ENCODE results near the gene SEC31B.

Gene SEC31B

GRCh38 chr10:100508691-100509150 lies 10.9 kb downstream of the SEC31B start:
- Histone ChIP-seq H3K36me3 (ENCODE audit: control insufficient read depth, insufficient read depth, low read length) (no peaks in the 10 kb centered on the region), H3K9me3 (ENCODE audit: control insufficient read depth, low read length) (no peaks in the 10 kb centered on the region), H3K27me3 (ENCODE audit: control insufficient read depth, insufficient read depth, low read length) (no peaks in the 10 kb centered on the region), H3K4me3 (ENCODE audit: low read length) (no peak overlapping the region), H3K9ac (ENCODE audit: low read length) (no peak overlapping the region), H3K4me1 (ENCODE audit: control insufficient read depth, insufficient read depth, low read length) (peaks cover 16% of the 10 kb centered on the region)

DNA sequence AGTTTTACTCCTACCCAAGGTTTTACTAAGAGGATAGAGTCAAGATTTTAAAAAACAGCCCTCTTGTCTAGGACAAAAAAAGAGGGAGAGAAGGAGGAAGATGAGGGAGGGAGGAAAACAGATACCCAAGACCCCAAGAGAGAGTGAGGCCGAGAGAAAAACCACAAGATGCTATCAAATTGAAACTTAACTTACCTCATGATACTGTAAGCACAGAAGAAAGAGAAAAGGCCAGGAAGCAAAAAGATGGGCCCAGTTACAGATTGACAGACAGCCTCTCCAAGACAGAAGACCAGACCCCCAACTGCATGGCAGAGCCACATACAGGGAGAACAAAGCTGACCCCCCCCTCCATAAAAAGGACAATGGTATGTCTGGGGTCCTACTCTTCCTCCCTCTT lies 11.4 kb downstream of the SEC31B start:
- Histone ChIP-seq H3K9ac (ENCODE audit: low read length) (no peak overlapping the region), H3K27me3 (ENCODE audit: control insufficient read depth, insufficient read depth, low read length) (no peaks in the 10 kb centered on the region), H3K4me1 (ENCODE audit: control insufficient read depth, insufficient read depth, low read length) (peaks cover 16% of the 10 kb centered on the region), H3K4me3 (ENCODE audit: low read length) (no peak overlapping the region), H3K9me3 (ENCODE audit: control insufficient read depth, low read length) (no peaks in the 10 kb centered on the region), H3K36me3 (ENCODE audit: control insufficient read depth, insufficient read depth, low read length) (no peaks in the 10 kb centered on the region)

DNA sequence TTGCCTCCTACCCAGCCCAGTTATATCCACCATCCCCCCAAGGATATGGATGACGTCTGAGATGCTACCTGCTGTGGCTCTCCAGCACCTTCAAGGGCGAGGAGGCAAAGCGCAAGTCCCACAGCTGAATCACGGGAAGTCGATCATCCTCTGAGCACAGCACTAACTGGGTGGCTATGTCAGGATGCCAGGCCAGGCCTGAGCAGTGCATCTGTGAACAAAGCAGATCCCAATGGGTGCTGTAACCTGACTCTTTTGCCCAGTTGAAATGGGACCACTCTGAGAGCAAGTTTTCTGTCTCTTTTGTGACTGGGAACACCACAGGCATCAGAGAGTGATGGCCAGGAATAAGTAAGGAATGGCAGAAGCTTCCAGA lies 12.3 kb downstream of the SEC31B start:
- Histone ChIP-seq H3K4me1 (ENCODE audit: control insufficient read depth, insufficient read depth, low read length) (peaks cover 16% of the 10 kb centered on the region), H3K9ac (ENCODE audit: low read length) (no peak overlapping the region), H3K9me3 (ENCODE audit: control insufficient read depth, low read length) (no peaks in the 10 kb centered on the region), H3K4me3 (ENCODE audit: low read length) (no peak overlapping the region), H3K36me3 (ENCODE audit: control insufficient read depth, insufficient read depth, low read length) (no peaks in the 10 kb centered on the region), H3K27me3 (ENCODE audit: control insufficient read depth, insufficient read depth, low read length) (no peaks in the 10 kb centered on the region)

GRCh38 chr10:100506596-100507356 lies 12.9 kb downstream of the SEC31B start:
- Histone ChIP-seq H3K4me1 (ENCODE audit: control insufficient read depth, insufficient read depth, low read length) (peaks cover 16% of the 10 kb centered on the region), H3K4me3 (ENCODE audit: low read length) (no peak overlapping the region), H3K27me3 (ENCODE audit: control insufficient read depth, insufficient read depth, low read length) (no peaks in the 10 kb centered on the region), H3K36me3 (ENCODE audit: control insufficient read depth, insufficient read depth, low read length) (no peaks in the 10 kb centered on the region), H3K9ac (ENCODE audit: low read length) (no peak overlapping the region), H3K9me3 (ENCODE audit: control insufficient read depth, low read length) (no peaks in the 10 kb centered on the region)

GRCh38 chr10:100505164-100505563 lies 14.5 kb downstream of the SEC31B start:
- no peak overlapping the region for H3K4me3 ChIP-seq (ENCODE audit: low read length)

GRCh38 chr10:100504096-100504495 lies 15.6 kb downstream of the SEC31B start:
- peaks cover 4% of the 10 kb centered on the region for H3K4me1 ChIP-seq (ENCODE audit: control insufficient read depth, insufficient read depth, low read length)
- no peaks in the 10 kb centered on the region for H3K36me3 ChIP-seq (ENCODE audit: control insufficient read depth, insufficient read depth, low read length)
- no peak overlapping the region for H3K9ac ChIP-seq (ENCODE audit: low read length)
- no peaks in the 10 kb centered on the region for H3K27me3 ChIP-seq (ENCODE audit: control insufficient read depth, insufficient read depth, low read length)
- H3K4me3 ChIP-seq (ENCODE audit: low read length) = no peak overlapping the region
- no peaks in the 10 kb centered on the region for H3K9me3 ChIP-seq (ENCODE audit: control insufficient read depth, low read length)

More at GRCh38 chr10:100505164-100505563, 14.5 kb downstream of the SEC31B start:
- Histone ChIP-seq H3K27me3 (ENCODE audit: control insufficient read depth, insufficient read depth, low read length) (no peaks in the 10 kb centered on the region), H3K4me1 (ENCODE audit: control insufficient read depth, insufficient read depth, low read length) (peaks cover 7% of the 10 kb centered on the region), H3K9ac (ENCODE audit: low read length) (no peak overlapping the region), H3K9me3 (ENCODE audit: control insufficient read depth, low read length) (no peaks in the 10 kb centered on the region), H3K36me3 (ENCODE audit: control insufficient read depth, insufficient read depth, low read length) (no peaks in the 10 kb centered on the region)

DNA sequence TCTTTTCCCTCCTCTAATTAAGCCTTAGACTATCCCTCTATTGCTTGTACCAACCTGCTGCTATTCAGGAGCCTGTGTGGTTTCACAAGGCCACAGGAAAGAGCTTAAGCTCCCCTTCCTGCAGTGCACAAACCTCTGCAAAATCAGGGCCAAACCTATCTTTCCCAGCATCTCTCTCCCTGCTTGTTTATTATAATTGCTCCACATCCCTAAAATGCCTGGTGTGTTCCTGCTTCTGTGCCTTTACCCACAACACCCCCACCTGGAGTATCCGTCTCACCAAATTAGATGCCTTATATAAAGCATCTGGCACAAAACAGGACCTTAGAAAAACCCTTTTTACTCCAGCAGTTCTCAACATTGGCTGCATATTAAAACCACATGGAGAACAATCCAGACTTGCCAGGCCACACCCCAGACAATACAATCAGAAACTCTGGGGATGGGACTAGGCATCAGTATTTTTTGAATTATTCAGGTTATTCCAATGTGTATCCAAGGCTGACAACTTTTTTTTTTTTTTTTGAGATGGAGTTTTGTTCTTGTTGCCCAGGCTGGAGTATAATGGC lies 16.7 kb downstream of the SEC31B start:
- H3K9me3 ChIP-seq (ENCODE audit: control insufficient read depth, low read length) = no peaks in the 10 kb centered on the region
- H3K4me3 ChIP-seq (ENCODE audit: low read length) = no peak overlapping the region
- H3K4me1 ChIP-seq (ENCODE audit: control insufficient read depth, insufficient read depth, low read length) = no peaks in the 10 kb centered on the region
- no peak overlapping the region for H3K9ac ChIP-seq (ENCODE audit: low read length)
- no peaks in the 10 kb centered on the region for H3K27me3 ChIP-seq (ENCODE audit: control insufficient read depth, insufficient read depth, low read length)
- no peaks in the 10 kb centered on the region for H3K36me3 ChIP-seq (ENCODE audit: control insufficient read depth, insufficient read depth, low read length)

DNA sequence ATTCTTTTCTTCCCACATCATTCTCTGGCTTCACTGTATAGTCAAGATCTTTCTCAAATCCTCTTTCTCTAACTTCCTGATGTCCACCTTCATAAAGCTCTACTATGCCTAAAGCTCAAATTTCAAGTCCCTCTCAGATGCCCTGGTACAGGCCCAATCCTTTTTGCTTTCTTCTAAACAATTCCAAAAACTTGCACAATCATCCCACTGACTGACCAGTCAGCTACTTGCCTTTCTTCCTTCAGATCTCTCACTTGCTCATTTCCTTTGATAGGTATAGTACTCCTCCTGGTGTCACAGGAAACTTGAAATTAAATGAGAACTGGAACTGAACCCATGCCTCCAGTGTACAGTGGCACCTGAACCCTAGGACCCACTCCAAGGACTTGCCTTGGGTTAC lies 18.2 kb downstream of the SEC31B start:
- no peaks in the 10 kb centered on the region for H3K27me3 ChIP-seq (ENCODE audit: control insufficient read depth, insufficient read depth, low read length)
- no peaks in the 10 kb centered on the region for H3K9me3 ChIP-seq (ENCODE audit: control insufficient read depth, low read length)
- no peak overlapping the region for H3K4me3 ChIP-seq (ENCODE audit: low read length)
- no peaks in the 10 kb centered on the region for H3K4me1 ChIP-seq (ENCODE audit: control insufficient read depth, insufficient read depth, low read length)
- no peaks in the 10 kb centered on the region for H3K36me3 ChIP-seq (ENCODE audit: control insufficient read depth, insufficient read depth, low read length)
- no peak overlapping the region for H3K9ac ChIP-seq (ENCODE audit: low read length)

GRCh38 chr10:100498059-100498458 lies 21.6 kb downstream of the SEC31B start:
- Histone ChIP-seq H3K27me3 (ENCODE audit: control insufficient read depth, insufficient read depth, low read length) (no peaks in the 10 kb centered on the region), H3K4me3 (ENCODE audit: low read length) (no peak overlapping the region), H3K9me3 (ENCODE audit: control insufficient read depth, low read length) (no peaks in the 10 kb centered on the region), H3K9ac (ENCODE audit: low read length) (no peak overlapping the region), H3K36me3 (ENCODE audit: control insufficient read depth, insufficient read depth, low read length) (no peaks in the 10 kb centered on the region), H3K4me1 (ENCODE audit: control insufficient read depth, insufficient read depth, low read length) (no peaks in the 10 kb centered on the region)

GRCh38 chr10:100496567-100496966 lies 23.1 kb downstream of the SEC31B start:
- no peaks in the 10 kb centered on the region for H3K36me3 ChIP-seq (ENCODE audit: control insufficient read depth, insufficient read depth, low read length)
- H3K9me3 ChIP-seq (ENCODE audit: control insufficient read depth, low read length) = no peaks in the 10 kb centered on the region
- no peak overlapping the region for H3K9ac ChIP-seq (ENCODE audit: low read length)
- no peaks in the 10 kb centered on the region for H3K4me1 ChIP-seq (ENCODE audit: control insufficient read depth, insufficient read depth, low read length)
- H3K4me3 ChIP-seq (ENCODE audit: low read length) = no peak overlapping the region
- no peaks in the 10 kb centered on the region for H3K27me3 ChIP-seq (ENCODE audit: control insufficient read depth, insufficient read depth, low read length)

DNA sequence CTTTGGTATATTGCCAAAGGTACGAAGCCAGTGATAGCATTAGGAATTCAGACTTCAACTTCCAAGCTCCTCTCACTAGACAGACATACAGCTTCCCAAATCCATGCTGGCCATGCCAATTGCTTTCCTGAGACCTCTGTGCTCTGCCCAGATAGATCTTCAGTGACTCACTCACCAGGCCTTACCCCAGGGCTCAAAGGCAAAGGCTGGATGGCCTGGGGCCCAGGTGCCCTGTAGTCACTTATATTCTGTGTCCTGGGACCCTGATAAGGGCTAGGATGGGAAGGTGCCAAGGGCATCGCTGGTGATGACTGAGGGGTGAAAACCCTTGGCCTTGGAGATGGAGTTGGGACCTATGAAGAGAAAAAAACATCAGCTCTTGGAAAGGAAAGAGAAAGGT lies 29.1 kb downstream of the SEC31B start:
- H3K4me1 ChIP-seq (ENCODE audit: control insufficient read depth, insufficient read depth, low read length) = no peaks in the 10 kb centered on the region
- no peak overlapping the region for H3K9ac ChIP-seq (ENCODE audit: low read length)
- no peaks in the 10 kb centered on the region for H3K9me3 ChIP-seq (ENCODE audit: control insufficient read depth, low read length)
- no peaks in the 10 kb centered on the region for H3K27me3 ChIP-seq (ENCODE audit: control insufficient read depth, insufficient read depth, low read length)
- H3K36me3 ChIP-seq (ENCODE audit: control insufficient read depth, insufficient read depth, low read length) = peaks cover 5% of the 10 kb centered on the region
- H3K4me3 ChIP-seq (ENCODE audit: low read length) = no peak overlapping the region

DNA sequence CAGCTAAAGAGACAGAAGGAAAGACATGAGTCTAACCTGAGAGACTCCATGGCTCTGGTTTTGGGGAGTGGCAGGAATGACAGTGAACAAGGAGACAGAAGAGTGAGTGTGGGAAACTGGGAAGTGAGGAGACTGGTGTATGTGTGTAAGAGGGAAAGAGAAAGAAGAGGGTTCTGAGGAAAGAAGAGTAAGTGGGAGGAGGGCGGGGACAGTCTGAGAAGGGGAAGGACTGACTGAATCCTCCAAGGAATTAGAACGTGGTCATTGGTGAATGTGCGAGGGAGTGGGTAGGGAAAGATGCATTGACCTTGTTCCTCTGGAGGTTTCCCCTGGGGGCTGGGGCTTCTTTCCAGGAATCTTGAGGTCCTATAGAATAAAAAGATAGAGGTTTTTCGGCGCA lies 30.3 kb downstream of the SEC31B start:
- H3K27me3 ChIP-seq (ENCODE audit: control insufficient read depth, insufficient read depth, low read length) = no peaks in the 10 kb centered on the region
- peaks cover 5% of the 10 kb centered on the region for H3K36me3 ChIP-seq (ENCODE audit: control insufficient read depth, insufficient read depth, low read length)
- H3K4me1 ChIP-seq (ENCODE audit: control insufficient read depth, insufficient read depth, low read length) = no peaks in the 10 kb centered on the region

More for the DNA sequence above, 30.3 kb downstream of the SEC31B start:
- Histone ChIP-seq H3K9me3 (ENCODE audit: control insufficient read depth, low read length) (no peaks in the 10 kb centered on the region), H3K9ac (ENCODE audit: low read length) (no peak overlapping the region), H3K4me3 (ENCODE audit: low read length) (no peak overlapping the region)
